HepG2 (cell line): ENCODE results near the gene DGCR8.

Source experiments
- AHR ChIP-seq: IDR thresholded peaks from 2 replicates; pipeline ENCODE4 v1.6.1; 2018; ENCODE audit warnings: missing genetic modification reagents, missing compliant biosample characterization
- CBFB ChIP-seq: sonication (generic); formaldehyde crosslinking; IDR thresholded peaks from 2 replicates; pipeline ENCODE4 v1.4.0; 2020; ENCODE audit warnings: missing genetic modification reagents
- EZH2 ChIP-seq: conservative IDR thresholded peaks from 2 replicates; pipeline ENCODE4 v1.6.1; 2012; ENCODE audit warnings: mild to moderate bottlenecking, low read depth, low read length, moderate library complexity
- FOSL2 ChIP-seq: sonication (generic); formaldehyde crosslinking; IDR thresholded peaks from 2 replicates; pipeline ENCODE4 v1.4.0; 2020; ENCODE audit warnings: missing genetic modification reagents
- GATAD1 ChIP-seq: IDR thresholded peaks from 2 replicates; pipeline ENCODE4 v1.6.1; 2016; ENCODE audit warnings: missing genetic modification reagents, missing compliant biosample characterization
- HDAC6 ChIP-seq: fragments of 200-600 bp; sonication (generic); IDR thresholded peaks from 2 replicates; pipeline ENCODE4 v1.7.0; 2017; ENCODE audit warnings: mild to moderate bottlenecking, antibody characterized with exemption, low read length, low read depth
- NONO ChIP-seq, 2 experiments: fragments of 450-650 bp in 1 of 2; sonication (generic) in 1 of 2; formaldehyde crosslinking in 1 of 2; IDR thresholded peaks in 1 of 2; conservative IDR thresholded peaks in 1 of 2; 2 replicates each; pipeline versions ENCODE4 v1.6.1 to v1.8.0; 2017 to 2022; ENCODE audit warnings: mild to moderate bottlenecking in 1 of 2, missing genetic modification reagents in 1 of 2, moderate library complexity in 1 of 2
- RAD21 ChIP-seq: fragments of 450-650 bp; formaldehyde crosslinking; IDR thresholded peaks from 2 replicates; pipeline ENCODE4 v1.5.0; 2020; ENCODE audit warnings: mild to moderate bottlenecking
- SRF ChIP-seq: IDR thresholded peaks from 2 replicates; pipeline ENCODE4 v1.6.1; 2011; ENCODE audit warnings: mild to moderate bottlenecking, low read depth, low read length, moderate library complexity
- STAT5B ChIP-seq: sonication (generic); formaldehyde crosslinking; IDR thresholded peaks from 2 replicates; pipeline ENCODE4 v1.4.0; 2020; ENCODE audit warnings: missing genetic modification reagents
- TCF7L2 ChIP-seq: IDR thresholded peaks from 2 replicates; pipeline ENCODE4 v1.6.1; 2011; ENCODE audit warnings: mild to moderate bottlenecking, low read depth, low read length, moderate library complexity
- YY1 ChIP-seq: IDR thresholded peaks from 2 replicates; pipeline ENCODE4 v1.6.1; 2011; ENCODE audit warnings: low read length, low read depth, moderate library complexity, mild to moderate bottlenecking; ENCODE audit not compliant: insufficient read depth, insufficient replicate concordance
- TF ChIP-seq, protein P1 (sequence below): sonication (generic); formaldehyde crosslinking; IDR thresholded peaks from 2 replicates; pipeline ENCODE4 v1.5.0; 2020; ENCODE audit warnings: mild to moderate bottlenecking, missing genetic modification reagents, moderate library complexity
- TF ChIP-seq, protein P2 (sequence below): sonication (generic); formaldehyde crosslinking; IDR thresholded peaks from 2 replicates; pipeline ENCODE4 v1.4.0; 2020; ENCODE audit warnings: missing genetic modification reagents

DNA sequence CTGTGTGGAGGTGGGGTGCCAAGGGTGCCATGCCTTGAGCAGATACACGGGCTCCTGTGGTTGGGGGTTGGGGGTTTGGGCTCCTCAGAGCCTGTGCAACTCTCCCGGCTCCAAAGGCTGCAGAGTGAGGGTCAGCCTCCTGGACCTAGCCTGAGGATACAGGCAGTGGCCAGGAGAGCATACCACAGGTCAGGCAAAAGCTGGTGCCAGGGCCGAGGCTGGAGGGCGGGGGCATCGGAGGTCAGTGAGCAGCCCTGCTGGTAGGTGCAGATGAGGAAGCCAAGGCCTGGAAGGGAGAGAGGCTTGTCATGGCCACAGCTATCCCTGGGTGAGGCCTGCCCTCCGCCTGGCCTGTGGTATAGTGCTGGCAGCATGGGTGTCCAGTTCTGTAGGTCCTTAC is 25.6 kb upstream of the DGCR8 start:
- no peak for TF ChIP-seq STAT5B (CRISPR knock-in tag)
- TF ChIP-seq TCF7L2 = no peak
- no peak for TF ChIP-seq AHR (CRISPR knock-in tag)
- no peak for TF ChIP-seq FOSL2 (CRISPR knock-in tag)
- TF ChIP-seq, protein P1, sequence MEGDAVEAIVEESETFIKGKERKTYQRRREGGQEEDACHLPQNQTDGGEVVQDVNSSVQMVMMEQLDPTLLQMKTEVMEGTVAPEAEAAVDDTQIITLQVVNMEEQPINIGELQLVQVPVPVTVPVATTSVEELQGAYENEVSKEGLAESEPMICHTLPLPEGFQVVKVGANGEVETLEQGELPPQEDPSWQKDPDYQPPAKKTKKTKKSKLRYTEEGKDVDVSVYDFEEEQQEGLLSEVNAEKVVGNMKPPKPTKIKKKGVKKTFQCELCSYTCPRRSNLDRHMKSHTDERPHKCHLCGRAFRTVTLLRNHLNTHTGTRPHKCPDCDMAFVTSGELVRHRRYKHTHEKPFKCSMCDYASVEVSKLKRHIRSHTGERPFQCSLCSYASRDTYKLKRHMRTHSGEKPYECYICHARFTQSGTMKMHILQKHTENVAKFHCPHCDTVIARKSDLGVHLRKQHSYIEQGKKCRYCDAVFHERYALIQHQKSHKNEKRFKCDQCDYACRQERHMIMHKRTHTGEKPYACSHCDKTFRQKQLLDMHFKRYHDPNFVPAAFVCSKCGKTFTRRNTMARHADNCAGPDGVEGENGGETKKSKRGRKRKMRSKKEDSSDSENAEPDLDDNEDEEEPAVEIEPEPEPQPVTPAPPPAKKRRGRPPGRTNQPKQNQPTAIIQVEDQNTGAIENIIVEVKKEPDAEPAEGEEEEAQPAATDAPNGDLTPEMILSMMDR (CRISPR knock-in tag) = no peak
- no peak for TF ChIP-seq GATAD1 (CRISPR knock-in tag)
- no peak for TF ChIP-seq EZH2
- no peak for TF ChIP-seq YY1
- no peak for TF ChIP-seq RAD21
- no peak for TF ChIP-seq HDAC6
- no peak for TF ChIP-seq NONO (IDR thresholded peaks at IDR 0.05)
- no peak for TF ChIP-seq NONO (CRISPR knock-in tag; conservative IDR thresholded peaks at IDR 0.05)
- TF ChIP-seq CBFB = no peak
- no peak for TF ChIP-seq SRF
- TF ChIP-seq, protein P2, sequence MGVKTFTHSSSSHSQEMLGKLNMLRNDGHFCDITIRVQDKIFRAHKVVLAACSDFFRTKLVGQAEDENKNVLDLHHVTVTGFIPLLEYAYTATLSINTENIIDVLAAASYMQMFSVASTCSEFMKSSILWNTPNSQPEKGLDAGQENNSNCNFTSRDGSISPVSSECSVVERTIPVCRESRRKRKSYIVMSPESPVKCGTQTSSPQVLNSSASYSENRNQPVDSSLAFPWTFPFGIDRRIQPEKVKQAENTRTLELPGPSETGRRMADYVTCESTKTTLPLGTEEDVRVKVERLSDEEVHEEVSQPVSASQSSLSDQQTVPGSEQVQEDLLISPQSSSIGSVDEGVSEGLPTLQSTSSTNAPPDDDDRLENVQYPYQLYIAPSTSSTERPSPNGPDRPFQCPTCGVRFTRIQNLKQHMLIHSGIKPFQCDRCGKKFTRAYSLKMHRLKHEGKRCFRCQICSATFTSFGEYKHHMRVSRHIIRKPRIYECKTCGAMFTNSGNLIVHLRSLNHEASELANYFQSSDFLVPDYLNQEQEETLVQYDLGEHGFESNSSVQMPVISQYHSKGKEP = no peak
